HG02981 (cell line): Measurements from ENCODE around the gene TBX20.

Source experiments
- ATAC-seq: cut with Tn5 transposase; IDR thresholded peaks from one replicate; pipeline ENCODE4 v1.9.1; 2021; ENCODE audit warnings: mild to moderate bottlenecking, moderate library complexity; ENCODE audit not compliant: unreplicated experiment

The TBX20 gene

DNA sequence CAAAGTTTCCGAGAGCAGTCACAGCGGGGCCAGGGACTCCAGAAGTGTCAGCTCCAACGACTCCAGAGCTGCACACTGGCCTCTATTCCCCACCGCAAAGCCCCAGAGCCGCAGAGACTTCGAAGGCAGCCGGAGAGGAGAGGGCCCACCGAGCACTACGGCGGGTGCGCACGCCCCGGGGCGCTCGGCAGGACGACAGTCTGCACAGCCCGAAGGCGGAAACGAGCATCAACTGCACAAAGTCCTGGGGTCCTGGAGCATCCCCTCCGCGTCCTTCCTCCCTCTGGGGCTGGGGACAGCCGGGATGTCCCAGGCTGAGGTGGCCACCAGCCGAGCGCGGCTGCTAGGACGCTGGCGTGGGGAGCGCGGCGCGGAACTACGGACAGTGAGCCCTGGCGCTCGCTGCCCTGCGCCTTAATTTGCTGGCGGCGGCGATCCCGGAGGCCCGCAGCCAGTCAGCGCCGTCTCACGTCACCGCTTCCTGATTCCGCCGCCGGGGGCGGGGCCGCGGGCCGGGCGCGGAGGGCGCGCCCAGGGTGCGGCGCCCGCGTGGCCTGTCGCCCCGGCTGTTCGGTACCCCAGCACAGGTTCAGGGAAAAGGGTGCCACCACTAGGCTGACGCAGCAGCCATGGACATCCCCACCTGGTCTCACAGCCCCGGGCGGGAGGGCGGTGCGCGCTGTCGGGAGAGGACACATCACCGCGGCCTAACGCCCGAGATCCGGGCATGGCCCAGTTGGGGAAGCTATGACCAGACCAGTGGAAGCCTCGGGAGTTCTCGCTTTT, at the start of gene TBX20:
TBX20 (minus strand) TSS at position 391 of the 786 bp plus-strand sequence. CDS start 480 bp downstream, outside the sequence.
- ATAC-seq: no peak

DNA sequence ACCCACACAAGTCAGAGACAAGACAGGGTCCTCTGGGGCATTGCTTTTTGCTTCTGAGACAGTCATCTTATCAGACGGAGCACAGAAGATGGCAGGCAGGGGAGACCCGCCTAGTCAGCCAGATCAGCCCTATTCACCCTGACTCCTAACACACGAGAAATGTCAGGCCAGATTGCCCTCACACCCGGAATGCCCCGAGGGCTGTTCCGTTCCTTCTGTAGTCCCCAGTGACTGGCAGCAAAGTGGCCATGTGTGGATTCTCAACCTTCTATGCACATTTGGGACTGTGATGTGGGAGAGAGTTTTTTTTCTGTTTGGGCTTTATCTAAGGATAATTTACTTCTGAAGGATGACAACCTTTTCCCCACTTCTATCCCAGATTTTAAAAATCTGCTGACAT, 35.5 kb upstream of the TBX20 start:
- ATAC-seq: no peak

DNA sequence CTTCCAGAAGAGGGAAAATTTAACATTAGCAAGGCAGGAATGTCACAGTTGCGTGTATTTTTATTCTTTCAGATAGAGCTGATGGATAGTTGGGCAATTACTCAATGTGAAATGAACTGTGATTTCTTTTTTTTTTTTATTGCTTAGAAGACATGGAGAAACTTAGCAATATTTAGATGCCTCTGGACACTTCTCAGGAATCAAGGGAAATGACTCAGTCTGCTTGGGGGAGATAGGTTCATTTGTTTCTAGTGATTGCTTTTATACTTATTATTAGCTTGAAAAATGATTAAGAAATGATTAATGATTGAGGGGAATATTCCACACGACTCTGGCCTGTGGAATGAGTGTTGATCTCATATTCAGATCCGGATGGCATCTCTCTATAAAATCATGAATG, 33.1 kb upstream of the TBX20 start:
- ATAC-seq: no peak

DNA sequence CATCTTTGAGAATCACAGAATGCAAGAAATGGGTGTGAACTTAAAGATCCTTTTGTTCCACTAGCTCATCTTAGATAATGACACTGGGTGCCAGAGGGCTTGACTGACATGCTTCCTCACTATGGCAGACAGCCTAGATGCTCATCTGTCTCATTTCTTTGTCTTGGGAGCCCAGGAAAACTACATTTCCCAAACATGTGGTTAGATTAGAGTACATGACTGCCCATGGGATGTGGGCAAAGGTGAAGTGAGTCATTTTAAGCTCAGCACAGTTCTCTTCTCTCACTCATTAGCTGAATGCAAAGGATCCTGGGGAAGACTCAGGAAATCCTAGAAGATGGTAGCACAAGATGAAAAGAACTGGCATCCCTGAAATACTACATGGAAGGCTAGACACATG, 32.5 kb upstream of the TBX20 start:
- no peak for ATAC-seq

- no peak for ATAC-seq
Measured at GRCh38 chr7:35285799-35286198, 31.9 kb upstream of the TBX20 start.

DNA sequence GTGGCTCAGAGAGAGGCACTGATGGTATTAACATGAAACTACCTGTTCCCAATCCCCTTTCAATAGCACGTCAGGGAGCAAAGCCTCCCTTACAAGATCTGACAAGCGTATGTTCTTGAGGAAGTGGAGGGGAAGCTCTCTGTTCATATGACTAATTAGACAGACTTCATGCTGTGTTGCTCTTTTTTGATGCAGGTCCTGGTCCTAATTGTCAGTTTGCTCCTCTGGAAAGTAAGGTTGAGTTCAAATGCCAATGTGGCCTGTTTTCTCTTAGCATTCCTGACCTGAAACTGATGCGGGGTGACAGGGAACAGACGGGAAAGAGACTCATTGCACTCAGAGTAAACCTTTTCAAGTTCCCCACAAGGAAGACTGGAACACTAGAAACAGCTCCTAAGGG, 27.0 kb upstream of the TBX20 start:
- ATAC-seq: no peak

GRCh38 chr7:35277359-35277758, 23.5 kb upstream of the TBX20 start:
- ATAC-seq: no peak

- ATAC-seq: no peak
Measured at GRCh38 chr7:35272246-35272645, 18.3 kb upstream of the TBX20 start.

DNA sequence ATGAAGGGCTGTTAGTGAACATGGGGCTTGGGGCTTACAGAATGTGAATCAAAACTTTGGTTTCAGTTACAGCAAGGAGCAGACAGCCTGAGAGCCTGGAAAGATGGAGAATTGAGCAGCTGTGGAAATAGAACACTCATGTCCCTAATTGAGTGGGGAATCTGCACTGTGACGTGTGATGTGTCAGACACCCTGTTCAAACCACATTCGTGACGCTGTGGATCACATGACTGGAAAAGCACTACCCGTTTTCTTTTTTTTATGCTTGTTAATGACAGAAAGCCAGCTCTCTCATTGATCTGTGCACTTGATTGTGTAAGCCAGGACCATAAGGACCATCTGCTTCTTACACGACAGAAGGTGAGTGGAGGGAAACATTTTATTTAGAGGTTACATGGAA, 15.1 kb upstream of the TBX20 start:
- ATAC-seq: no peak

DNA sequence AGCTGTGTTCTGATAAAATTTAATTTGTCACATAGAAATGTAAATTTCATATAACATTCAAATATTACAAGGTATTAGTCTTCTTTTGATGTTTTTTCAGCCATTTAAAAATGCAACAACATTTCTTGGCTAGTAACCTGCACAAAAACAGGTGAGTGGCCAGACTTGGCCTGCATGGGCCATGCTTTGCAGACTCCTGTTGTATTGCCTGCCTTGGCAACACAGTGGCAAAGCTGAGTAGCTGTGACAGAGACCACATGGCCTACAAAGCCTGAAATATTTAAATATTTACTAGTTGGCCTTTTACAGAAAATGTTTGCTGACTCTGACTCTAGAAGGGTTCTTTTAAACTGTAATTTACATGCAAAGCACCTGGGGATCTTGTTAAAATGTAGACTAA, 13.5 kb upstream of the TBX20 start:
- ATAC-seq: no peak

DNA sequence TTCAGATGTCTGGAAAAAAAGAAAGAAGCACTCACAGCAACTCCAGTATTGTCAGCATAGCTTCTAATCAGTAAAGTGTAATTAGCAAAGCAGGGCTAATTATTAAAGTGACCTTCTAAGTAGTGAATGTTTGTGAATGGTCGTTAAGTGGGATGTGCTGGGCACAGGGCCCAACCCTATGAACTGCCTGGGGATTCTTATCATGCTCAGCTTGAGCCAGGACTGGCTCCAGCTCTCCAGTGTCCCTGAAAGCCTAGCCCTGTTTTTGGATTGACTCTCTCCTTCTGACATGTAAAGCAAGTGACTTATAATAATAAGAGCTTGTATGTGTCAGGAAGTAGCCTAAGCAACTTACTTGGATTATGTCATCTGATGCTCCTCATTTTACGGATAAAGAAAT, 9.5 kb upstream of the TBX20 start:
- ATAC-seq: no peak

DNA sequence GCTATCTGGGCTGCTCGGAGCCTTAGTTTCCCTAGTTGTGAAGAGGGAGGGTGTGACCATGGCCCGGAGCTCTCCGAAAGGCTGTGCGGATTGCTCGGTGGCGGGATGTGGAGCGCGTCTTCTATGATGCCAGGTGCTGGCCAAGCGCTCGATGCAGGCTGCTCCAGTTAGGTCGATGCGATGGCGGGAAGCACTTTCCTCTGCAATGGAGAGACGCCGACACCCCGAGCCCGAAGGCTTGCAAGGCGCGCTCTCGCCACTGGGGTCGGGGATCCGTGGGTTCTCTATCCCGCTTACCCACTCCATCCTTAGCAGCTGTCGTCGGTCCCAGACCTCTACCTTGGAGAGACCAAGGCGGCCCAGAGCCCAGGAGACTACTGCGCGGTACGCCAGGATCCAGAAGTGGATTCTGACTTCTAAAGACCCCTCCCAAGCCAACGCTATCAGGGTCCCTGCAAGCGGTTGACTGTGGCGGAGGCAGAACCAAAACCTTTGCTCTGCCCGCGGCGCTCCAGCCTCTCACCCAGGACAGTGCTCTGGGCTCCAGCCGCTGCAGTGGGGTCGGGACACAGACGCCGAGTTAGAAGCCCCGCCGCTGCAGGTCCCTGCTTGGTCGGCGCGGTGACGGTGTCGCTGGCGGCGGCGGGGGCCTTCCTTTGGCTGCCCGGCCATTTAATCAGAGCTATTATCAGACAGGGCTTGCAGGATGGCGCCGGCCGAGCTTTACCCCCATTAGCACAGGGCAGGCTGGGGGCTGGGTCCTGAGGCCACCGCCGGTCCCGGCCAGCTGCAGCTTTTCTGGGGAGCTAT, 7.8 kb upstream of the TBX20 start:
- no peak for ATAC-seq

DNA sequence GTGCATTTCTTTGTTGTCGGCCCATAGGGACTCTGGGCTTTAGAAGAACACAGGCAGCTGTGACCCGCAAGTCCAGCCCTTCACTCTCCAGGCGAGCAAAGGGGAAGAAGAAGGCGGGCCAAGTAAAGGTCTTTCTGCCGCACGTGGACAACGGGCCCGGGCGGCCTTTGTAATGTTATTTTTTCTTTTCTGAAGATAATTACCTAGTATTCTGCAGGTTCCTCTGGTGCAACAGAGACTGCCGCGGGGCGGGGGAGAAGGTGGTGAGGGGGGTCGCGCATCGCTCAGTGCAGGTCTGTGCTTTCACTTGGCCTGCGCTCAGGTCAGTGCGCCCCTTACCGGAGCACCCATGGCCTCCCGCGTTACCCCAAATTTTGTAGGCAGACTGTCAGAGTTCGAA, 7.1 kb upstream of the TBX20 start:
- ATAC-seq: no peak

DNA sequence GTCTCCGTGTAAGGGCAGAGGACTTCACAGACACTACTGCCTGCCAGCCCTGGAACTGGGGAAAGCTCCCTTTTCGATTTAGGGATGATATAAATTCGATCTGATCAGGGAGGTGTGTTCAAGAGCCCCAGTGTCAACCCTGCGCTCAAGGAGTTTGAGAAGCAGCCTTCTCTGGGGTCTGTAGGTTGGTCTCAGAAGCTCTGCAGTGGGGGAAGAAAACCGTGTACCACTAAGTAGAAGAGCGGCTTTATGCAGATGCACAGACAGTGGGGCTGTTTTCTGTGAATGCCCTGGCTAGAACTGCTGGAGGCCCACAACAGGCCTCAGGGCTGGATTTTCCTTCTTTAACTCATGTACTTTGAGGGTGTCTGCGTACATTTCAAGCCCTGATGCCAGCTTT, 6.3 kb upstream of the TBX20 start:
- ATAC-seq: no peak

DNA sequence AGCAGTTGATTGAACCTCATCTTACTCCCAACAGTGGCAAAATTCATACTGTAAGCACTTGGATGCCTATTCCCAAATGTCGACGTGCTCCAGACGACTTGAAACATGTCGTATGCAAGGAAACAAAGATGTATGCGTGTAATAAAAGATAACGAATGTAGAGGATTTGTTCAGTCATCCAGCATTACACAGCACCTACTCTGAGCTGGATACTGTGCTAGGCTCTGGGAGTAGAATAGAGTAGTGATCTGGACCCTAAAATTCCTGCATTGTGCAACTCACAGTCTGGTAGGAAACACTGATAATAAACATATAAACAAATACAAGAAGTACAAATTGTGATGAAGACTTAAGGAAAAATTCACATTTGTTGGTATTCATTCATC, 5.6 kb upstream of the TBX20 start:
- no peak for ATAC-seq

- ATAC-seq: no peak
Measured at GRCh38 chr7:35258868-35259522, 5.1 kb upstream of the TBX20 start.

GRCh38 chr7:35258125-35258867, 4.4 kb upstream of the TBX20 start:
- ATAC-seq: no peak

DNA sequence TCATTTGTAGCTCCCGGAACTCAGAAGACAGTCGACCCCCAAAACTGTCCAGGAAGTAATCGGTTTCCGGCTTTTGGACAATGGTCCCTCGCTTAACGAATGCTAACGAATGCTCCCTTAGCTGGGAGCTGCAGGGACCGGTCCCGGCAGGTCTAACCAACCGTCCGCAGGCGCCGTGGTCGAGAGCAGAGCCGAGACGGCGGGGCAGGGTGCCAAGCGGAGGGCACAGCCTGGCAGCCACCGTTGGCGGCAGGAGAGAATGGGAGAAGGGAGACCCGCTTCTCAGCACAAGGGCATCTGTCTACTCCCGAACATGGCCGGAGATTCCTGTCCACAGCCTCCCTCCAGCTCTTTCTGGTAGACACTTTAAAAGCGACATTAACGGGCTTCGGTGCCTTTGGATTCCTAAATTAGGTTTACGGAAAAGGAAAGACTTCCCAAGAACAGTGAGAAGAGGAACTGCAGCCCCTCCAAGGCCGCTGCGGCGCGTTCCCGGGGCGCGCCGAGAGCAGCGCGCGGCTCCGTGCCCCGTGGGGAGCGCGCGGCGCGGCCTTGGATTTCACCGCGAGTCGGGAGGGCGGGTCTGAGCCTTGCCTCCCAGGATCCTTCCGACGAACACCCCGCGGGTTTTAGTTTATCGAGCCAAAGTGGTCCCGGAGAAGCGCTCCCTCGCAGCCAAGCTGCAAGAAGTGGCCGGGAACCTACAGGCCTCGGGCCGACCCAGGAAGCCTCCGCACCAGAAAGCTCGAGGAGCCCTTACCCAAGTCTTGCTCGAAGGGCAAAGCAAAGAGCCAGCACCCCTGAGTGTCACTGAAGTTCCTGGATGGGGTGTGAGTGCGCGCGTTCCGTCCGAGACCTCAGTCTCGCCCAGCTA, 3.6 kb upstream of the TBX20 start:
- no peak for ATAC-seq

- ATAC-seq: no peak
Measured at GRCh38 chr7:35256256-35257175, 2.6 kb upstream of the TBX20 start.
